H54 (cell line): ENCODE results near the gene PIEZO2.
A peak's percentile ranks its signal among the peaks of the same experiment; 100 is the strongest.

ENCODE experiments used
- DNase-seq: peaks from one replicate; pipeline ENCODE4 v3.0.0; 2011; ENCODE audit warnings: low spot score, mixed read lengths; ENCODE audit not compliant: insufficient read length
- FAIRE-seq: peaks from 3 replicates; lab custom pipeline; 2011; peaks lifted over from hg19 to GRCh38; lab: Jason Lieb, UNC
- POLR2A ChIP-seq: IDR thresholded peaks from 2 replicates; pipeline ENCODE4 v1.6.1; 2011; ENCODE audit warnings: low read depth, mild to moderate bottlenecking, low read length

PIEZO2 gene

GRCh38 chr18:10913919-10914318 is 235.4 kb downstream of the PIEZO2 start:
- no peak for TF ChIP-seq POLR2A
- no peak for FAIRE-seq
- DNase-seq = no peak

GRCh38 chr18:10912790-10913545 is 236.4 kb downstream of the PIEZO2 start:
- FAIRE-seq = no peak
- no peak for TF ChIP-seq POLR2A
- no peak for DNase-seq

- DNase-seq (no peak), FAIRE-seq (no peak)
- TF ChIP-seq POLR2A = no peak
Observed at GRCh38 chr18:10909724-10910123, 239.6 kb downstream of the PIEZO2 start.

GRCh38 chr18:10908760-10909159 is 240.6 kb downstream of the PIEZO2 start:
- FAIRE-seq = no peak

GRCh38 chr18:10907749-10908148 is 241.6 kb downstream of the PIEZO2 start:
- DNase-seq (no peak), FAIRE-seq (no peak)
- TF ChIP-seq POLR2A = no peak

More at GRCh38 chr18:10908760-10909159, 240.6 kb downstream of the PIEZO2 start:
- TF ChIP-seq POLR2A = no peak
- no peak for DNase-seq

GRCh38 chr18:10901329-10901728 is 248.0 kb downstream of the PIEZO2 start:
- DNase-seq = no peak
- no peak for FAIRE-seq
- TF ChIP-seq POLR2A = no peak

GRCh38 chr18:10900435-10900834 is 248.9 kb downstream of the PIEZO2 start:
- FAIRE-seq (no peak), DNase-seq (no peak)
- TF ChIP-seq POLR2A = no peak

- peak; percentile 36 for FAIRE-seq
- TF ChIP-seq POLR2A = no peak
- DNase-seq = no peak
Observed at GRCh38 chr18:10899481-10899880, 249.9 kb downstream of the PIEZO2 start.

GRCh38 chr18:10898417-10898974 is 250.9 kb downstream of the PIEZO2 start:
- no peak for FAIRE-seq
- no peak for TF ChIP-seq POLR2A
- DNase-seq = no peak

- no peak for TF ChIP-seq POLR2A
- no peak for DNase-seq
- FAIRE-seq = no peak
Observed at GRCh38 chr18:10896851-10897250, 252.5 kb downstream of the PIEZO2 start.

- no peak for FAIRE-seq
- TF ChIP-seq POLR2A = no peak
- DNase-seq = no peak
Observed at GRCh38 chr18:10895976-10896375, 253.4 kb downstream of the PIEZO2 start.

GRCh38 chr18:10894501-10894900 is 254.9 kb downstream of the PIEZO2 start:
- DNase-seq (no peak), FAIRE-seq (no peak)
- TF ChIP-seq POLR2A = no peak

- TF ChIP-seq POLR2A = no peak
- FAIRE-seq (no peak), DNase-seq (no peak)
Observed at GRCh38 chr18:10893761-10894160, 255.6 kb downstream of the PIEZO2 start.

- TF ChIP-seq POLR2A = no peak
- FAIRE-seq = peak; percentile 62
- DNase-seq = no peak
Observed at GRCh38 chr18:10893196-10893595, 256.2 kb downstream of the PIEZO2 start.

- DNase-seq (no peak), FAIRE-seq (peak; percentile 58)
- no peak for TF ChIP-seq POLR2A
Observed at GRCh38 chr18:10892786-10893185, 256.6 kb downstream of the PIEZO2 start.
